Measurements from ENCODE around the gene NPFFR1. TPM values are rescaled to one million over a fixed set of nuclear protein-coding genes. Genes with fewer than 3 reads are reported as not detected.

Gene NPFFR1
- total RNA-seq, 1 donor = not detected

- no peak for TF ChIP-seq CTCF (IDR thresholded peaks at IDR 0.05; ENCODE audit: insufficient read depth, low read length)
- DNase-seq (ENCODE audit: low read depth) = no peak
- no peak overlapping the region for H3K4me3 ChIP-seq (ENCODE audit: low read depth, low read length)
Observed at GRCh38 chr10:70270952-70271351, 12.9 kb downstream of the NPFFR1 start.

- TF ChIP-seq CTCF (IDR thresholded peaks at IDR 0.05; ENCODE audit: insufficient read depth, low read length) = no peak
- no peak overlapping the region for H3K4me3 ChIP-seq (ENCODE audit: low read depth, low read length)
- no peak for DNase-seq (ENCODE audit: low read depth)
Observed at GRCh38 chr10:70269741-70270140, 14.1 kb downstream of the NPFFR1 start.

- H3K4me3 ChIP-seq (ENCODE audit: low read depth, low read length) = no peak overlapping the region
- DNase-seq (ENCODE audit: low read depth) = no peak
- TF ChIP-seq CTCF (IDR thresholded peaks at IDR 0.05; ENCODE audit: insufficient read depth, low read length) = no peak
Observed at GRCh38 chr10:70268376-70268775, 15.4 kb downstream of the NPFFR1 start.

GRCh38 chr10:70267161-70267933 lies 16.5 kb downstream of the NPFFR1 start:
- DNase-seq (ENCODE audit: low read depth) = peak; percentile 90
- no peak overlapping the region for H3K4me3 ChIP-seq (ENCODE audit: low read depth, low read length)
- TF ChIP-seq CTCF (IDR thresholded peaks at IDR 0.05; ENCODE audit: insufficient read depth, low read length) = peak; percentile 24

- no peak overlapping the region for H3K4me3 ChIP-seq (ENCODE audit: low read depth, low read length)
- no peak for DNase-seq (ENCODE audit: low read depth)
- TF ChIP-seq CTCF (IDR thresholded peaks at IDR 0.05; ENCODE audit: insufficient read depth, low read length) = no peak
Observed at GRCh38 chr10:70266701-70267100, 17.1 kb downstream of the NPFFR1 start.

- H3K4me3 ChIP-seq (ENCODE audit: low read depth, low read length) = no peak overlapping the region
- TF ChIP-seq CTCF (IDR thresholded peaks at IDR 0.05; ENCODE audit: insufficient read depth, low read length) = no peak
- DNase-seq (ENCODE audit: low read depth) = no peak
Observed at GRCh38 chr10:70266056-70266455, 17.7 kb downstream of the NPFFR1 start.
